ENCODE results near the gene C12orf57. TPM values are rescaled to one million over a fixed set of nuclear protein-coding genes. Genes with fewer than 3 reads are reported as not detected.
"Not testable (repeated sequence)": the region's sequence is repeated elsewhere in the genome, so short reads cannot be mapped to it uniquely, and the experiment has no call there.

The C12orf57 gene
- polyA plus RNA-seq, 1 donor from 2014 or later, result 500 TPM

DNA sequence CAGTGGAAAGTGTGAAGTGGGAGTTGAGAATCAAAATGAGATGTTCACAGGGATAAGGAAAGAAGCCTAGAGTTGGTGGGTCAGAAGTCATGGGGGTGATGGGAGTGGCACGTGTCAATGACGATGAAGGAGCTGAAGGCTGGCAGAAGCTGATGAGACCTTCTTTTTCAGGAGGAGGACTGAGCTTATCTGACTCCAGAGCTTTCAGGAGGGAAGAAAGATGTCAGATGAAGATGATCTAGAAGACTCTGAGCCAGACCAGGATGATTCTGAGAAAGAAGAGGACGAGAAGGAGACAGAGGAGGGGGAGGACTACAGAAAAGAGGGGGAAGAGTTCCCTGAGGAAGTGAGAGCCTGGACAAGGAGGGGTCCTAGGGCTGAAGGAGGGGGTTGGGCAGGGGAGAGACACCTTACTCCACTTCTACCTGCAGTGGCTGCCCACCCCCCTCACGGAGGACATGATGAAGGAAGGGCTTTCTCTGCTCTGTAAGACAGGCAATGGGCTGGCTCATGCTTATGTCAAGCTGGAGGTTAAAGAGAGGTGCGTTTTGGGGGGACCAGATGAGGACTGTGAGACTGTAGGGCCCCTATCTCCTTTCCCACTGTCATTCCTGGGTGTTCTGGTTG is 38.3 kb upstream of the C12orf57 start:
- no peaks in the 10 kb centered on the region for H3K27me3 ChIP-seq (ENCODE audit: insufficient read depth, low read depth, low read length)
- TF ChIP-seq EP300 (conservative IDR thresholded peaks at IDR 0.05; ENCODE audit: poor library complexity, severe bottlenecking), result no peak
- TF ChIP-seq, protein P1, sequence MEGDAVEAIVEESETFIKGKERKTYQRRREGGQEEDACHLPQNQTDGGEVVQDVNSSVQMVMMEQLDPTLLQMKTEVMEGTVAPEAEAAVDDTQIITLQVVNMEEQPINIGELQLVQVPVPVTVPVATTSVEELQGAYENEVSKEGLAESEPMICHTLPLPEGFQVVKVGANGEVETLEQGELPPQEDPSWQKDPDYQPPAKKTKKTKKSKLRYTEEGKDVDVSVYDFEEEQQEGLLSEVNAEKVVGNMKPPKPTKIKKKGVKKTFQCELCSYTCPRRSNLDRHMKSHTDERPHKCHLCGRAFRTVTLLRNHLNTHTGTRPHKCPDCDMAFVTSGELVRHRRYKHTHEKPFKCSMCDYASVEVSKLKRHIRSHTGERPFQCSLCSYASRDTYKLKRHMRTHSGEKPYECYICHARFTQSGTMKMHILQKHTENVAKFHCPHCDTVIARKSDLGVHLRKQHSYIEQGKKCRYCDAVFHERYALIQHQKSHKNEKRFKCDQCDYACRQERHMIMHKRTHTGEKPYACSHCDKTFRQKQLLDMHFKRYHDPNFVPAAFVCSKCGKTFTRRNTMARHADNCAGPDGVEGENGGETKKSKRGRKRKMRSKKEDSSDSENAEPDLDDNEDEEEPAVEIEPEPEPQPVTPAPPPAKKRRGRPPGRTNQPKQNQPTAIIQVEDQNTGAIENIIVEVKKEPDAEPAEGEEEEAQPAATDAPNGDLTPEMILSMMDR (IDR thresholded peaks at IDR 0.05; ENCODE audit: poor library complexity, severe bottlenecking), result no peak
- no peak for TF ChIP-seq SMC3 (conservative IDR thresholded peaks at IDR 0.05; ENCODE audit: poor library complexity)
- no peak for TF ChIP-seq MXI1 (conservative IDR thresholded peaks at IDR 0.05; ENCODE audit: poor library complexity, severe bottlenecking)
- no peak for TF ChIP-seq POLR2AphosphoS5 (IDR thresholded peaks at IDR 0.05)
- TF ChIP-seq, protein P2, sequence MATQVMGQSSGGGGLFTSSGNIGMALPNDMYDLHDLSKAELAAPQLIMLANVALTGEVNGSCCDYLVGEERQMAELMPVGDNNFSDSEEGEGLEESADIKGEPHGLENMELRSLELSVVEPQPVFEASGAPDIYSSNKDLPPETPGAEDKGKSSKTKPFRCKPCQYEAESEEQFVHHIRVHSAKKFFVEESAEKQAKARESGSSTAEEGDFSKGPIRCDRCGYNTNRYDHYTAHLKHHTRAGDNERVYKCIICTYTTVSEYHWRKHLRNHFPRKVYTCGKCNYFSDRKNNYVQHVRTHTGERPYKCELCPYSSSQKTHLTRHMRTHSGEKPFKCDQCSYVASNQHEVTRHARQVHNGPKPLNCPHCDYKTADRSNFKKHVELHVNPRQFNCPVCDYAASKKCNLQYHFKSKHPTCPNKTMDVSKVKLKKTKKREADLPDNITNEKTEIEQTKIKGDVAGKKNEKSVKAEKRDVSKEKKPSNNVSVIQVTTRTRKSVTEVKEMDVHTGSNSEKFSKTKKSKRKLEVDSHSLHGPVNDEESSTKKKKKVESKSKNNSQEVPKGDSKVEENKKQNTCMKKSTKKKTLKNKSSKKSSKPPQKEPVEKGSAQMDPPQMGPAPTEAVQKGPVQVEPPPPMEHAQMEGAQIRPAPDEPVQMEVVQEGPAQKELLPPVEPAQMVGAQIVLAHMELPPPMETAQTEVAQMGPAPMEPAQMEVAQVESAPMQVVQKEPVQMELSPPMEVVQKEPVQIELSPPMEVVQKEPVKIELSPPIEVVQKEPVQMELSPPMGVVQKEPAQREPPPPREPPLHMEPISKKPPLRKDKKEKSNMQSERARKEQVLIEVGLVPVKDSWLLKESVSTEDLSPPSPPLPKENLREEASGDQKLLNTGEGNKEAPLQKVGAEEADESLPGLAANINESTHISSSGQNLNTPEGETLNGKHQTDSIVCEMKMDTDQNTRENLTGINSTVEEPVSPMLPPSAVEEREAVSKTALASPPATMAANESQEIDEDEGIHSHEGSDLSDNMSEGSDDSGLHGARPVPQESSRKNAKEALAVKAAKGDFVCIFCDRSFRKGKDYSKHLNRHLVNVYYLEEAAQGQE (IDR thresholded peaks at IDR 0.05; ENCODE audit: borderline replicate concordance), result no peak
- TF ChIP-seq TAF1 (IDR thresholded peaks at IDR 0.05; ENCODE audit: low read depth), result no peak
- no peak for TF ChIP-seq RAD21 (conservative IDR thresholded peaks at IDR 0.05)
- H3K36me3 ChIP-seq (ENCODE audit: insufficient read depth, low read length), result no peaks in the 10 kb centered on the region
- H3K4me2 ChIP-seq (ENCODE audit: low read length), result peak overlapping the region; percentile 90
- H3K9me3 ChIP-seq (ENCODE audit: low read length), result no peaks in the 10 kb centered on the region
- peak overlapping the region; percentile 92 for H3K27ac ChIP-seq (ENCODE audit: low read length)
- H2AFZ ChIP-seq (ENCODE audit: low read depth, low read length), result peak overlapping the region; percentile 43
- peak overlapping the region; percentile 82 for H3K9ac ChIP-seq (ENCODE audit: low read length)
- peaks cover 4% of the 10 kb centered on the region for H3F3A ChIP-seq (ENCODE audit: insufficient read depth, low read length, poor library complexity, severe bottlenecking)
- H3K79me2 ChIP-seq (replicated peaks; ENCODE audit: insufficient read depth, low read length), result no peaks in the 10 kb centered on the region
- H3K9me2 ChIP-seq (ENCODE audit: insufficient read depth, low read length), result no peaks in the 10 kb centered on the region
- H4K20me1 ChIP-seq (ENCODE audit: insufficient read depth), result no peaks in the 10 kb centered on the region
- peak overlapping the region; percentile 67 for H3K4me3 ChIP-seq (ENCODE audit: low read length)

GRCh38 chr12:6908141-6908540 is 35.7 kb upstream of the C12orf57 start:
- H3K4me2 ChIP-seq (ENCODE audit: low read length); H4K20me1 ChIP-seq (ENCODE audit: insufficient read depth); H3K9ac ChIP-seq (ENCODE audit: low read length); H3K27me3 ChIP-seq (ENCODE audit: insufficient read depth, low read depth, low read length); H3K4me3 ChIP-seq (ENCODE audit: low read length); H2AFZ ChIP-seq (ENCODE audit: low read depth, low read length); H3K27ac ChIP-seq (ENCODE audit: low read length); H3K9me2 ChIP-seq (ENCODE audit: insufficient read depth, low read length); H3K36me3 ChIP-seq (ENCODE audit: insufficient read depth, low read length); H3K79me2 ChIP-seq (replicated peaks; ENCODE audit: insufficient read depth, low read length); H3F3A ChIP-seq (ENCODE audit: insufficient read depth, low read length, poor library complexity, severe bottlenecking); H3K9me3 ChIP-seq (ENCODE audit: low read length): not testable (repeated sequence)
